Activated CD4-positive, alpha-beta T cell treated with anti-CD3 and anti-CD28 coated beads, Interleukin-2, amount 50 U/mL, for 24 hours (primary cell): Measurements from ENCODE around the gene CPTP.
"Not testable (repeated sequence)": the region's sequence is repeated elsewhere in the genome, so short reads cannot be mapped to it uniquely, and the experiment has no call there.

ENCODE experiments used
- DNase-seq, 2 donors: peaks; one replicate each; pipeline ENCODE4 v3.0.0-alpha.2; 2020; ENCODE audit warnings: low read depth in 1 of 2, low spot score in 1 of 2

The CPTP gene

DNA sequence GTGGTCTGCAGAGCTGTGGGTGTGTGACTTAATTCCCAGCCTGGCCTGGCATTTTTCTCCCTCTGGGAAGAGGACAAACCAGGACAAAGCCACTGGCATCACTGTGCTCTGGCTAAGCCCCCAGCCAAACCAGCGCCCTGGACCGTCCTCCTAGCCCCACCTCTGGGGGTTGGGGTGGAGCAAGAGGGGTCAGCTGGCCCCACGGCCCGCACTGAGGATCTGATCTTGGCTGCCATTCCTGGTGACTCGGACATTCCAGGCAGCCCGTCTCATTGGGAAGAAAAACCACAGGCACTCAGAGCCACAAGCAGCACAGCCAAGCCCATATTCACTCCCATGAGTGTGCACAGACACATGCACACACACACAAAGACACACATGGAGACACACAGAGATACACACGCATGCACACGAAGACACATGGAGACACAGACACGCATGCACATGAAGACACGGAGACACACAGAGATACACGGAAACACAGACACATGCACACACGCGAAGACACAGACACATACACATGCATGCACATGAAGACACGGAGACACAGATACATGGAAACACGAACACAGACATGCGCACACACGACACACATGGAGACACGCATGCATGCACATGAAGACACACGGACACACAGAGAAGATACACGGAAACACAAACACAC is 36.0 kb downstream of the CPTP start:
- no peak for DNase-seq

DNA sequence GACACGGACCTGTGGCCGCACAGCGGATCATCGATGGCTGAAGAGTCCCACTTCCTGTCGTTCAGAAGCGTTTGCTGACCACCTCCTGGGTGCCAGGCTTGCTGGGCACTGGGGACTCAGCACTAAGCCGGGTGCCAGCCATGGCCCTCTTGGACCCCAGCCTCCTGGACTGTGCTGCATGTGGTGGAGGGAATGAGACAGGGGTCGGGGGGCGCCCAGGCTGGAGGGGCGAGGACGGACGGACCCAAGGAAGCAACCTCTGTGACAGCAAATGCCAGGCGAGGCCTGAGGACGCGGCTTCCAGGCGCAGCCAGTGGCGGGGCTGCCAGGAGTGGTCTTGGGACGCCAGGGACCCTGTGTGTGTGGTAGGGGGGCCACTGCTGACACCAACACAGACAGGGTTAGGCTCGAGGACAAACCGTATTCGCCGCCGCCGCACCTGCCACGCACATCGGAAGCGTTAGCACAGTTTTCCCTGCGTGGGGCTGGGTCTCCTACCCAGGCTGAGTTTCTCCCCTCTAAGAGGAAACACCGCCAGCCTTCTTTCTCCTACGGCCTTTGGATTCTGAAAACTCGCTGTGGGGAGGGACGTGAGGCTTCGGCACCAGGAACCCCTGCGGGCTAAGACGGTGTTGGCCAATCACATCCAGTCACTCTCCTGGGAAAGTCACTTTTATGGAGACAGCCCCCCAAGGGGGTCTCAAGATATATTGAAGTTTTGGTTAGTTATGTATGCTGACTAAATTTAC is 36.8 kb downstream of the CPTP start:
- no peak for DNase-seq

DNA sequence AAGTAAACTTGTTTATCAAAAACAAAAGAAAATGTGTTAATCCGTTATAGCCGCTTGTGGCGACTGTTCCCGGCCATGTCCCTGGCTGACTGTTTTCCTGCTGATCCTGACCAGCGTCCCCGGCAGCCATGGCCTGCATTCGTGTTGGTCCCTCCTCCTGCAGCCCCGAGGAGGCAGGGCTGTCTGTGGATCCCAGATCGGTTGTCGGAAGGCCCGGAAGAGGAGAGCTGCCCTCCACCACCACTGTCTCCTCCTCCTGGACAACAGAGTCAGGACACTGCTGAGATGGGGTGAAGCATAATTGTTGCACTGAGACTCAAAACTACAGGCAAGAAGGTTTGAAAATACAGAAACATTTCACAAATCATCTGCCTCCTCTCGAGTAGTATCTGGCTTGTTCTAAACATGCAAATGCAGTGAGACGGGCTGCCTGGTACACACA is 37.4 kb downstream of the CPTP start:
- DNase-seq: no peak

DNA sequence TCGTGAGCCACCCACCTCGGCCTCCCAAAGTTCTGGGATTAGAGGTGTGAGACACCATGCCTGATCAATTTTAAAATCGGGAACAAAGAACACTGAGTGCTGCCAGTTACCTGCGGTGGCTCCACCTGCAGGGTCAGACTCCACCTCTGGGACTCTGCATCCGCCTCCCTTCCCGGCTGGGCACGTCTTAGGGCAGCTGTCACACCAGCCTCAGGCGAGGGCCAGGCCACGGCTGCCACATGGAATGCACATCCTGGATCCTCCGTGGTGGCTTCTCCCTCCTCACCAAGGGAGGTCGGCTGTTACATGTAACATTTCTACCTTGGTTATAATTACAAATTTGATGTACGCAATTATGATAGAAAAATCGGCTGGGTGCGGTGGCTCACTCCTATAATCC is 39.7 kb downstream of the CPTP start:
- no peak for DNase-seq

DNA sequence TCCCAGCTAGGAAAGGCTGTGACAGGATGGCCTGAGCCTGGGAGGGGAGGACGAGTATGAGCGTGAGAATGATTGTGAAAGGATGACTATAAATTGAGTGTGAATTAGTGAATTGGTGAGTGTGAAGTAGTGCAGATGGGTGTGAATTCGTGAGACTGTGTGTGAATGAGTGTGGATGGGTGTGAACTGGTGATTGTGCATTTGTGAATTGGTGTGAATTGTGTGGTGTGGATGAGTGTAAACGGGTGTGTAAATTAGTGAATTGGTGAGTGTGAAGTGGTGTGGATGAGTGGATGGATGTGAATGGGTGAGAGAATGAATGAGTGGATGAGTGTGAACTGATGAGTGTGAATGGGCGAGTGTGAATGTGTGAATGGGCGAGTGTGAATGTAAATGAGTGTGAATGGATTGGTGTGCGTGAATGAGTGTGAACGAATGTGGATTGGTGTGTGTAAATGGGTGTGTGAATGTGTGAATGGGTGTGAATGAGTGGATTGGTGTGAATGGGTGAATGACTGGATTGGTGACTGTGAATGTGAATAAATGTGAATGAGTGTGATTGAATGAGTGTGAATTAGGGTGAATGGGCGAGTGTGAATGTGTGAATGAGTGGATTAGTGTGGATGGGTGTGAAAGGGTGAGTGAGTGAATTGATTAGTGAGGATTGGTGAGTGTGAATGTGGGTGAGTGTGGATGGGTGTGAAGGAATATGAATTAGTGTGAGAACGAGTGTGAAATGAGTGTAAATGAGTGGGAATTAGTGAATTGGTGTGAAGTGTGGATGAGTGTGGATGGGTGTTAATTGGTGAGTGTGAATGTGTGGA is 41.5 kb downstream of the CPTP start:
- no peak for DNase-seq

DNA sequence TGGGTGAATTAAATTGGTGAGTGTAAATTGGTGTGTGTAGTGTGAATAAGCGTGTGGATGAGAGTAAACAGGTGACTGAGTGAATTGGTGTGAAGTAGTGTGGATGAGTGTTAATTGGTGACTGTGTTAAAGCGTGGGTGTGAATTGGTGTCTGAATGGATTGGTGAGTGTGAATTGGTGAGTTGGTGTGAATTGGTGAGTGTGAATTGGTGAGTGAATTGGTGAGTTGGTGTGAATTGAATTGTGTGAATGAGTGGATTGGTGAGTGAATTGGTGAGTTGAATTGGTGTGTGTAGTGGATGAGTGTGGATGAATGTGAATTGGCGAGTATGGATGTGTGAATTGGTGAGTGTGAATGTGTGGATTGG is 42.1 kb downstream of the CPTP start:
- DNase-seq: no peak

DNA sequence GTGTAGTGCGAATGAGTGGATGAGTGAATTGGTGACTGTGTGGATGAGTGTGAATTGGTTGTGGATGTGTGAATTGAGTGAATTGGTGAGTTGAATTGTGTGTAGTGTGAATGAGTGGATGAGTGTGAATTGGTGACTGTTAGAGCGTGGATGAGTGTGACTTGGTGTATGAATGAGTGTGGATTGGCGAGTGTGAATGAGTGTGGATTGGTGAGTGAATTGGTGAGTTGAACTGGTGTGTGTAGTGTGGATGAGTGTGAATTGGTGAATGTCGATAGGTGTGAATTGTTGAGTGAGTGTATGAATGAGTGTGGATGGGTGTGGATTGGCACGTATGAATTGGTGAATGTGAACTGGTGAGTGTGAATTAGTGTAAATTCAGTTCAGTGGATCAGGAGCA is 42.7 kb downstream of the CPTP start:
- no peak for DNase-seq

DNA sequence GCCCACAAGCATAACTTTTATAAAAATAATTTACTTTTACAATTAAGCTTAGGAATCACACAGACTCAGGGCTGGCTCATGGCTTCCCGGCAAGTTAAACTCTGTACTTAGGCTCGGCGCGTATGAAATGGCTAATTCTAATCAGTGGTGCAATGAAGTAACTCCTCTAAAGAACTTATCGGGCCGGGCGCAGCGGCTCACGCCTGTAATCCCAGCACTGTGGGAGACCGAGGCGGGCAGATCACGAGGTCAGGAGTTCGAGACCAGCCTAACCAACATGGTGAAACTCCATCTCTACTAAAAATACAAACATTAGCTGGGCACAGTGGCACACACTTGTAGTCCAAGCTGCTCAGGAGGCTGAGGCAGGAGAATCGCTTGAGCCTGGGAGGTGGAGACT is 45.5 kb downstream of the CPTP start:
- not testable (repeated sequence) for DNase-seq

DNA sequence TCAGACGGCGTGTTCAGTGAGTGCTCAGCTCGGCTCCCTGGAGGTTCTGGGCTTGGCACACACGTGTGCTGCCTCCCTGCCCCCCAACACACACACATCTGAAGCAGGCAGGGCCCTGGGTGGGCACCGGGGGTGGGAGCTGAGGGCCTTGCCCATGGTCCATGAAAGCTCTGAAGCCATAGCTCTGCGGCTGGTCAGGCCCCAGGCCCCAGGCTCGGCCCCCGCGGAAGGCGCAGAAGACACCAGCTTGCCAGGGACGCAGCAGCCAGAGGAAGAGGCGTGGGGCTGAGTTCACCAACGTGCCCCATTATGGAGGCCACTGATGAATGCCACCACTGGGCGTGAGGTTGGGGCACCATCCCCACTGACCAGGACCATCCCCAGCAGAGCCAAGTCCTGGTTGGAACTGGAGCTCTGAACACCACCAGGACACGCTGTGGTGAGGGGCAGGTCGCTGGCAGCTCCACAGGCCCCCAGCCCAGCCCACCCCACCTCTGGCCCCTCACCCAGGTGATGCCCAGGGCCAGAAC is 46.2 kb downstream of the CPTP start:
- no peak for DNase-seq

DNA sequence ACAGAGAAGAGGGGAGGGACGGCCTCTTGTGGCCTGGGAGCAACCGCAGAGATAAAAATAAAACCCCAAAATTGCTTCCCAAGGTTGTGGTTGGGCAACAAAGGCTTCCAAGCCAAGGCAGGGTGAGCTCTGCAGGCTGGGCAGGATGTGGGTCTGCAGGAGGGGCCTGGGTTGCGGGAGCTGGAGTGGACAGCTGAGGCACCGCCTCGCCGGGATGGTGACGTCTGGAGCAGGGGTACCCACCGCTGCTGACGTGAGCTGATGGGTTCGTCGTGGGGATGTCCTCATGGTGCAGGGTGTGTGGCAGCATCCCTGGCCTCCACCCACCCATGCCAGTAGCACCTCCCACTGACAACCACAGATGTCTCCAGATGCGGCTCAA is 46.8 kb downstream of the CPTP start:
- no peak for DNase-seq

DNA sequence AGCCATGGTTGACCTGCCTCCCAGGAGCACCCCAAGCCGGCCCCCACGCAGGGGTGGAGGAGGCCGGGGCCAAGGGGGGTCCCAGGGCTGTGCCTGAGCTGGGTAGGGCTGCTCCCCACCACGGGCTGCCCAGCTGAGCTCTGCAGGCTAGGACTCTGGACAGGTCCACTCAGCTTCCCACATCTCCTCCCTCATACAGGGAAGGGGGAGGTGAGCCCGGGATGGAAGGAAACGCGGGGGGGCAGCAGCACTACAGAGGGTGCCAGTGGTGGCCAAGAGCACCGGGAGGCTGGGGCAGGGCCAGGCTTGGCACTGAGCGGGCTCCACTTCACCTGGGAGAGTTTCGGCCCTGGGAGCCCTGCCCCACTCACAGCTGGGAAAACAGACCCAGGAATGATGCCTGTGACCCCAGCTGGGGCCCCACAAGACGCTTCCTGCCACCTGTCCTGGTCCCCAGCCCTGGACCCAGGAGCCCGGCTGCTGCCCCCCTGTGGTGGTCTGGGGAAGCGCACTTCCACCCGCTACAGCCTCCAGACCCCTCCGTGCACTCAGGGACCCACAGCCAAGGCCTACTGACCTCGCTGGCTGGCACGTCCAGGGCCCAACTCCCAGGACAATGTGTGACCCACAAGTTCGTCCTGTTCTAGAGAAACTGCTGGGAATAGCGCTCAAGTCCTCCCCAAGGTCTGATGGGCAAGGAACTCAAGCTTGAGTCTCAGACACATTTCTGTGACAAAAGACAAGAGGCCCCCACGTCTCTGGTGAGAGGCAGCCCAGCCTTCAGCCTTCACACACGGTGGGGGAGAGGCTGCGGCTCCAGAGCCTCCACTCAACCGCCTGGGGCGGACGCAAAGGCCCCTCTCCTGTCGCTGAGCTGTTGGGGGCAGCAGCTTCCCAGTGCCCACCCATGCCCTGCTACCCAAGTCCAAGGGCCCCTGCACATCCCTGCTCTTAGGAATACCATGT is 47.4 kb downstream of the CPTP start:
- DNase-seq: peak; percentile 62 to 67

DNA sequence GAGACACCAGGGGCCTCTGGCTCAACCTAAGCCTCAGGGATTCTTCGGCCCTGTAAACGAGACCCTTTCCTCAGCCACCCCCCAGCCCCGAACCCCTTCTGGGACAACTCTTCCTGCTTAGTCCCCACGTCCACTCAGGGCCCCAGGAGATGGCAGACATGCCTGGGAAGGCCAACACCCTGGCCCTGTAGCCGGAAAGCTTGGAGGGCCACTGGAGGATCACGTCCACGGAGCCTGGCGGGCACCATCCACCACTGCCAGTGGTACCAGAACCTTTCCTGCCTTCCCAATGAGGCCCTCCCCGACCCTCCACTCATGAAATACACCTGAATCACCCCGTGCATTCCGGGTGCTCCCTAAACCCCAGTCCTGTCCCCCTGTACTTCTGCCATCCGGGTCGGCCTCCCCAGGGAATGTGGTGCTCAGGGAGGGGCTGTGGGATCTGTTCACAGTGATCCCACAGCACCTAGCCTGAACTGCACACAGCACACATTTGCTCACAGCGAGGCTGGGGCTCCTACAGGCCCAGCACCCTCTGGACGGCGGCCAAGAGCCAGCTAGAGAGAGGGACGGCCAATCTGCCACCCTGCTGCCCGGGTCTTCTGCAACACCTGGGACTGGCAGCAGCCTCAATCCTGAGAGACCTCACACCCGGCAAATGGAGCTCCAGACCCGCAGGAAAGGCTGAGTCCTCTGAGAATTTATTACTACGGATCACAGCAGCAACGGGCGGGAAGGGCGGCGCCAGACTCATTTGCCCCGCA is 48.6 kb downstream of the CPTP start:
- no peak for DNase-seq

DNA sequence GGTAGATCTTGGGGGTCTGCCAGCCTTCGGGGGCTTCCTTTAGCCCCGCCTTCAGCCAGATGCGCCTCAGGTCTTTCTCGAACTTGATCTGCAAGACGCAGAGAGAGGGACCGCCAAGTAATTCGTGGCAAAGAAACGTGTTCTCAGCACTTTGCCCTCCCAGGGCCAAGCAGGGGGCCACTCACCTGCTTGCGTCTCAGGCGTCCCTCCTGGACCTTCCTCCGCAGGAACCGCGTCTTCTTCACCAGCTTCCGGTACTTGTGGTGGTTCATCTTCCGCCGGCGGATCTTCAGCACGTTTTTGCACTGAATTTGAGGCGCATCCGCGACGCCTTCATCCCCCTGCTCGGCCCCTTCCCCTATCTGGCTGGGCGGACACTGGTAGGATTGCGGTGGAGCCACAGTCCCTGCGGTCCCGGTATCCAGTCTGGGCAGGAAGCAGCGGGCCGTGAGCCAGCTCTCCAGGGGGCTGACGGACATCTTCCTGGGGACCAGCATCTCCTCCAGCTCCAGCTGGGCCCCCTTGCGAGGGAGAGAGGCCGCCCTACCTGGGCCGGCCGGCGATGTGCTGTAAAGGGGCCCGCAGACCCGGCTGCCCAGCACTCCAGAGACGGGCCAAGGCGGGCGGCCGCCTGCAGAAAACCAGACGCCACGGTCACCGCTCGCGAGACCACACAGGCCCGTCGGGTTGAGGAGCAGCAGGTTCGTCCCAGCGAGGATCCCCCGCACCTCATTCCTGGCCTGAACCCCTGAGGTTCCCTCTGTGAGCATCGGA is 49.4 kb downstream of the CPTP start:
- DNase-seq: no peak

DNA sequence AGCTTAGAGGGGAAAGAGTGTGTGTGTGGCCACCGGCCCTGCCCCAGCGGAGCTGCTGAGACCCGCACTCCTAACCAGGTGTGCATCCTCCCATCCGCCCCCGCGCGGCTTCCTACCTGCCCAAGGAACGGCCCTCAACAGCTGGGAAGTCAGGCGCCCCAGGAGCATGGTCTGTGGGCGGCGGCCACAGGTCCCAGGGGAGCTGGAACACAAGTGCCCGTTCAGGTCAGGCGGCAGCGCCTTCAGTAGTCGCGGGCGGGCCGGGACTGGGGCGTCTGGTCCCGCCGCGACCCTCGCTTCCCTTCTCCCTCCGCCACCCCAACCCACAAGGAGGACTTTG is 50.0 kb downstream of the CPTP start:
- no peak for DNase-seq

DNA sequence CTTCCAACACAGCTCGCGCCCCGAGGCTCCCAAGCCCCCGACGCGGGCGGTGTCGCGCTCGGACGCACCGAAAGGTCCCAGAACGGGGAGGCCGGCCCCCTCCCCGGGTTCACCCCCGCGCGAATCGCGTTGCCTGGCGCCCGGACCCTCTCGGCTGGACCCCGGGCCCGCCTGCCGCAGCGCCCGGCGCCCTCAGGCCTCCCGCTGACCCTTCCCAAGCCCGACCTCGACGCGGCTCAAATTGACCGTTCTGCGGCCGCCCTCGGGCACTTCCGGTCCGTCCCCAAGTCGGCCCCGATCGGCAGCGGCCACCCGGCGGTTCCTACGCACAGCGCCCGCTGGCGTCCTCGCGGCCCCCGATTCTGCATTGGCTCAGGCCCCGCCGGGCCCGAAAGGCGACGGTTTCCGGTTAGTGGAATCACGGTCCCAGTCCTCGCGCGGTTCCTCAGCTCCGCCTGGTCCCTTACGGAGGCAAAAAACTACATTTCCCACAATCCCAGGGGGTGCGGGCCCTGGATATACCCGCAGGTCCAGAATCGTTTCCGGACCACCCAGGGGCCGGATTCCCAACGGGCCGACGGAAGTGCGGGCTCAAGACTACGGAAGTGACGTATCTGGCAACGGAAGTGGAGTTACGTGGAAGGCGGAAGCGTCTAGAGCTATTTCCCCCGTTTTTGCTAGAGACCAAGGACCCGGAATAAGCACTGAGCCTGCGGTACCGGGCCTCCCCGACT is 50.5 kb downstream of the CPTP start, which contains the start of gene AURKAIP1:
Gene AURKAIP1 (minus strand): TSS at position 279 of the 734 bp plus-strand sequence. CDS start 451 bp downstream, outside the sequence.
- DNase-seq: peak; percentile 89 to 99

DNA sequence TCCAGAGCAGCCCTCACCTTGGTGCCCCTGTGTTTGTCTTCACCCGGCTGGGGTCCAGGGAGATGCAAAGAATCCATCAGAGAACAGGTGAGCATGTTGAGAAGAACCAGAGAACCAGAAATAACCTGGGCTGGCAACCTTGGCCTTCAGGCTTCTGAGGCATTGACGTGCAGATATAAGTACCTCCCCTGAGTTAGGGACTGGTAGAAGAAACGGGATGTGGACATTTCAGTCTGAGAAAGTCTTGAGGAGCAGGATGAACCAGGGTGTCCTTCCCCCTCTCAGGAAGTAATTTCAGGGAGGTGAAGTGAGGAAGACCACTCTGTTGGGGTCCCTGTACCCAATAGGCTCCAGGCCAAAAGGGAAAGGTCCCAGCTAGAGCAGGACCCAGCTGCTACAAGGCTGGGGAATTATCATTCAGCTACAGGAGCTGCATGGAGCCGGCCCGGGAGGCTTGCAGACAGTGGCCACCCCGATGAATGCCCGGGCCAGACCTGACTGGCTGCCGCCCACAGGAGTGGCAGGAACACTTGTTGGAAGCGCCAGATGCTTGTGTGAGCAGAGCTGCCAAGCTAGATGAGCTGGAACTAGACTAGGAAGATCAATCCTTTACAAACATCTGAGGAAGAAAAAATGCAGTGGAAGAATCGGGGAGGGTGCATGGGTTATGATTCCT is 52.1 kb downstream of the CPTP start:
- DNase-seq: no peak

DNA sequence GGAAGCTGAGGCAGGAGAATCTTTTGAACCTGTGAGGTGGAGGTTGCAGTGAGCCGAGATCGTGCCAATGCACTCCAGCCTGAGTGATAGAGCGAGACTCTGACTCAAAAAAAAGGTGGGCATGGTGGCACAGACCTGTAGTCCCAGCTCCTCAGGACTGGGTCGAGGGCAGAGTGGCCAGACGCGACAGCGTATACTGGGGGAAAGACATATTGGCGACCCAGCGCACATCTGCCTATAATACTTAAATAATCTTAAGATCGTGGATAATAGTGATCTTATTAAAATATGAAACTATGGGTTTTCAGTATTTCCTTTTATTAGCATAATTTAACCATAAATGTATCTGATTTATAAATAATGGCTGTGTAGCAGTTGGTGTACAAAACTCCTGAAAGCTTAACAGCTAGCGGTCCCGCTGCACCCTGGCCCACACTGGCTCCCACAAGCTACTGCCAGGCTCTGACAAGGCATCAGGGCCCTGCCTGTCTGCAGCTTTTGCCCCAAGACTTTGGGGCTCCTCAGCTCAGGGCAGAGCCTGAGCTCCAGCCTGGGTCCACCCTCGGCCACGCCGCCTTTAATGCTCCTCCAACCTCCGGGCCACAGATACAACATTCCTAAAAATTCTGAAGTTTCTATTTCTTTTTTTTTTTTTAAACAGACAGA is 53.1 kb downstream of the CPTP start:
- DNase-seq: no peak
